ENCODE data around the gene DENND1B. TPM values are rescaled to one million over a fixed set of nuclear protein-coding genes. Genes with fewer than 3 reads are reported as not detected.

DENND1B gene
- polyA plus RNA-seq, 1 experiment, result 5.2 TPM

GRCh38 chr1:197675583-197676208, 99.6 kb downstream of the DENND1B start:
- peak overlapping the region; percentile 35 for H3K4me3 ChIP-seq (ENCODE audit: low read depth, low read length)
- H3K36me3 ChIP-seq (ENCODE audit: control insufficient read depth, insufficient read depth, low read length), result no peaks in the 10 kb centered on the region
- POLR2A ChIA-PET, result no interaction called here
- CTCF ChIA-PET, result interaction anchor here (0.6 to 1.0 kb wide), 4 partner anchors 13 to 616 kb away, joined by 3 to 4 read pairs (median 4); no protein-coding TSS in a partner anchor
- TF ChIP-seq CTCF (IDR thresholded peaks at IDR 0.05; ENCODE audit: insufficient read depth, low read depth, low read length), result no peak
- no peaks in the 10 kb centered on the region for H3K27me3 ChIP-seq (ENCODE audit: control insufficient read depth, insufficient read depth, low read length)
- DNase-seq (ENCODE audit: low read depth), result no peak

- CTCF ChIA-PET, result no interaction called here
- POLR2A ChIA-PET, result no interaction called here
- Histone ChIP-seq H3K36me3 (ENCODE audit: control insufficient read depth, insufficient read depth, low read length) (no peaks in the 10 kb centered on the region), H3K27me3 (ENCODE audit: control insufficient read depth, insufficient read depth, low read length) (no peaks in the 10 kb centered on the region), H3K4me3 (ENCODE audit: low read depth, low read length) (no peak overlapping the region)
- TF ChIP-seq CTCF (IDR thresholded peaks at IDR 0.05; ENCODE audit: insufficient read depth, low read depth, low read length), result no peak
- no peak for DNase-seq (ENCODE audit: low read depth)
Observed at GRCh38 chr1:197674286-197674685, 101.0 kb downstream of the DENND1B start.

GRCh38 chr1:197673292-197673691, 102.0 kb downstream of the DENND1B start:
- ChIA-PET CTCF (no interaction called here), POLR2A (no interaction called here)
- no peaks in the 10 kb centered on the region for H3K36me3 ChIP-seq (ENCODE audit: control insufficient read depth, insufficient read depth, low read length)
- H3K27me3 ChIP-seq (ENCODE audit: control insufficient read depth, insufficient read depth, low read length), result no peaks in the 10 kb centered on the region
- no peak for TF ChIP-seq CTCF (IDR thresholded peaks at IDR 0.05; ENCODE audit: insufficient read depth, low read depth, low read length)
- H3K4me3 ChIP-seq (ENCODE audit: low read depth, low read length), result no peak overlapping the region
- DNase-seq (ENCODE audit: low read depth), result no peak

GRCh38 chr1:197672347-197672746, 102.9 kb downstream of the DENND1B start:
- no peaks in the 10 kb centered on the region for H3K36me3 ChIP-seq (ENCODE audit: control insufficient read depth, insufficient read depth, low read length)
- no peak for DNase-seq (ENCODE audit: low read depth)
- H3K27me3 ChIP-seq (ENCODE audit: control insufficient read depth, insufficient read depth, low read length), result no peaks in the 10 kb centered on the region
- no peak overlapping the region for H3K4me3 ChIP-seq (ENCODE audit: low read depth, low read length)
- TF ChIP-seq CTCF (IDR thresholded peaks at IDR 0.05; ENCODE audit: insufficient read depth, low read depth, low read length), result no peak
- POLR2A ChIA-PET, result no interaction called here
- CTCF ChIA-PET, result interaction anchor here (0.6 kb wide), 1 partner anchor 58 kb away, joined by 3 read pairs; no protein-coding TSS in a partner anchor

- POLR2A ChIA-PET, result no interaction called here
- Histone ChIP-seq H3K36me3 (ENCODE audit: control insufficient read depth, insufficient read depth, low read length) (no peaks in the 10 kb centered on the region), H3K4me3 (ENCODE audit: low read depth, low read length) (no peak overlapping the region), H3K27me3 (ENCODE audit: control insufficient read depth, insufficient read depth, low read length) (no peaks in the 10 kb centered on the region)
- no peak for TF ChIP-seq CTCF (IDR thresholded peaks at IDR 0.05; ENCODE audit: insufficient read depth, low read depth, low read length)
- no peak for DNase-seq (ENCODE audit: low read depth)
- CTCF ChIA-PET, result interaction anchor here (0.6 kb wide), 1 partner anchor 58 kb away, joined by 3 read pairs; no protein-coding TSS in a partner anchor
Observed at GRCh38 chr1:197671920-197672319, 103.4 kb downstream of the DENND1B start.

All from BJ (cell line).